GM21390 (cell line): ENCODE data around the gene RXFP3.
"Not testable (repeated sequence)": the region's sequence is repeated elsewhere in the genome, so short reads cannot be mapped to it uniquely, and the experiment has no call there.

Source experiments
- ATAC-seq: cut with Tn5 transposase; IDR thresholded peaks from one replicate; pipeline ENCODE4 v1.9.1; 2021; ENCODE audit not compliant: unreplicated experiment

Gene RXFP3

DNA sequence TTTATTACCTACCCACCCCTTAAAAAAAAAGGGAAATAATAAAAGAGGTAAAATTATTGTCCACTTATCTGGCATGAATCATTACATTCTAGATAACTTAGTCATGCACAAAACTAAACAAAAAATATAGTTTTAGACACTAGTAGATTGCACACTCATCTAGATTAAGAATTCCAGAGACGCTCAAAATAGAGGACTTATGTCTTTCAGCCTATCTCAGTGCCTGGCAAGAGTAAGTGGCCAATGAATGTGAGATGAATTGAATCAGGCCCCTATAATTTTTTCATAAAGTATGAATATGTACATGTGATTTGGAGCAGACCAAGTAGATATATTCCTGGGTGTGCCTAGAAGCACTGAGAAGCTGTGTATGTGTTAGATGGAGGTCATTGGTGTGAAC lies 2.0 kb upstream of the RXFP3 start:
- ATAC-seq: peak; percentile 30

DNA sequence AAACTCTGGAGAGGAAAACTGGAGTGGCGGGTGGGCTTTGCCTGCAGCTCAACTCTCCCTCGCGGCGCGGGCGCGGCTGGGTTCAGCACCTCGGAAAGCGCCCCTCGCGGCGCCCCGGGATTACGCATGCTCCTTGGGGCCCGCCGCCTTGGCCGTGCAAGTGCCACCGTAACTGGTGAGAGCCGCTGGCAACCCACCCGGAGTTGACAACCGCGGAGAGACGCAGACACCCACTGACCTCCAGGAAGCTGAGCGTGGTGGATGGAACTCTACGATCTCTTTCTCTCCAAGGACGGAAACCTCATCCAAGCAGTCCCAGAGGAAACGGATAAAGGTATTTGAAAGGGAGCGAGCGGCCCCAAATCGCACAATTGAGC lies 194 bp upstream of the RXFP3 start:
- ATAC-seq: no peak

DNA sequence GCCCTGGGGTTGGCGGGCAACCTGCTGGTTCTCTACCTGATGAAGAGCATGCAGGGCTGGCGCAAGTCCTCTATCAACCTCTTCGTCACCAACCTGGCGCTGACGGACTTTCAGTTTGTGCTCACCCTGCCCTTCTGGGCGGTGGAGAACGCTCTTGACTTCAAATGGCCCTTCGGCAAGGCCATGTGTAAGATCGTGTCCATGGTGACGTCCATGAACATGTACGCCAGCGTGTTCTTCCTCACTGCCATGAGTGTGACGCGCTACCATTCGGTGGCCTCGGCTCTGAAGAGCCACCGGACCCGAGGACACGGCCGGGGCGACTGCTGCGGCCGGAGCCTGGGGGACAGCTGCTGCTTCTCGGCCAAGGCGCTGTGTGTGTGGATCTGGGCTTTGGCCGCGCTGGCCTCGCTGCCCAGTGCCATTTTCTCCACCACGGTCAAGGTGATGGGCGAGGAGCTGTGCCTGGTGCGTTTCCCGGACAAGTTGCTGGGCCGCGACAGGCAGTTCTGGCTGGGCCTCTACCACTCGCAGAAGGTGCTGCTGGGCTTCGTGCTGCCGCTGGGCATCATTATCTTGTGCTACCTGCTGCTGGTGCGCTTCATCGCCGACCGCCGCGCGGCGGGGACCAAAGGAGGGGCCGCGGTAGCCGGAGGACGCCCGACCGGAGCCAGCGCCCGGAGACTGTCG lies 976 bp downstream of the RXFP3 start:
- ATAC-seq: no peak

DNA sequence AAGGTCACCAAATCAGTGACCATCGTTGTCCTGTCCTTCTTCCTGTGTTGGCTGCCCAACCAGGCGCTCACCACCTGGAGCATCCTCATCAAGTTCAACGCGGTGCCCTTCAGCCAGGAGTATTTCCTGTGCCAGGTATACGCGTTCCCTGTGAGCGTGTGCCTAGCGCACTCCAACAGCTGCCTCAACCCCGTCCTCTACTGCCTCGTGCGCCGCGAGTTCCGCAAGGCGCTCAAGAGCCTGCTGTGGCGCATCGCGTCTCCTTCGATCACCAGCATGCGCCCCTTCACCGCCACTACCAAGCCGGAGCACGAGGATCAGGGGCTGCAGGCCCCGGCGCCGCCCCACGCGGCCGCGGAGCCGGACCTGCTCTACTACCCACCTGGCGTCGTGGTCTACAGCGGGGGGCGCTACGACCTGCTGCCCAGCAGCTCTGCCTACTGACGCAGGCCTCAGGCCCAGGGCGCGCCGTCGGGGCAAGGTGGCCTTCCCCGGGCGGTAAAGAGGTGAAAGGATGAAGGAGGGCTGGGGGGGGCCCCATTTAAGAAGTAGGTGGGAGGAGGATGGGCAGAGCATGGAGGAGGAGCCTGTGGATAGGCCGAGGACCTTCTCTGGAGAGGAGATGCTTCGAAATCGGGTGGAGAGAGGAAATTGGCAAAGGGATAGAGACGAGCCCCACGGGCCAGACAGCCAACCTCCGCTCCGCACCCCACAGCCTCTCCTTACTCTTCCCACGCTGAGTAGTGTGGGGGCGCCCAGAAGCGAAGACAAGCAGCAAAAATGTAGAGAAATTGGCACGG lies 1.7 kb downstream of the RXFP3 start:
- no peak for ATAC-seq

DNA sequence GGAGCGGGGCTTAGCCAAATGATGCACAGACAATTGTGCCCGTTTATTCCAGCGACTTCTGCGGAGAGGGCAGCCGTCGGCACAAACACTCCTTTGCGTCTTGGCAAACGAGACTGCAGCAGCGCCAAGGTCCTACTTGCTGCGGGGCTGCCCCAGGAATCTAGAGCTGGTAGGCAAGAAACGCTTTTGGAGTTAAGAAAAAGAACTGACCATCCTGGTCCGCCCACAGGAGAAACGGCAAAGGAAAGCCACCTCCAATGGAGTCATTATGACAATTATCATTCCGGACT lies 2.3 kb downstream of the RXFP3 start:
- ATAC-seq: no peak

DNA sequence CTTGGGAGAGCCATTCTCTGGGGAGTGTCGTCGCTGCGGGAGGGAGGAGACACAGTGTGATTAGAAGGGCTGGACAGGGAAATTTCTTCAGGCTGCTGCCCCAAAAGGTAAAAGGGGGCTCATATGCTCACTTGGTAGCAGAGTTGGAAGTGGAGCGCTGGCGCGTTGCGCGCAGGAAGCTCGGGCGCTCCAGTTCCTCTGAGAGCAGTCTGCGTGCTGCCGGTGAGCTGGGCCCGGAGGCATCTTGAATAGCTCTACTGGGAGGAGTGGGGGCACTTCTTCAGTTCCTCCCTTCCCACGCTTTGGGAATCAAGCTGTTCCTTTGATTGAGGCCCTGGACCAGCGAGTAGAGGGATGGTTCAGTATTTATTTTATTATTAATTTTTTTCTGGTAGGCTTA lies 2.7 kb downstream of the RXFP3 start:
- no peak for ATAC-seq

DNA sequence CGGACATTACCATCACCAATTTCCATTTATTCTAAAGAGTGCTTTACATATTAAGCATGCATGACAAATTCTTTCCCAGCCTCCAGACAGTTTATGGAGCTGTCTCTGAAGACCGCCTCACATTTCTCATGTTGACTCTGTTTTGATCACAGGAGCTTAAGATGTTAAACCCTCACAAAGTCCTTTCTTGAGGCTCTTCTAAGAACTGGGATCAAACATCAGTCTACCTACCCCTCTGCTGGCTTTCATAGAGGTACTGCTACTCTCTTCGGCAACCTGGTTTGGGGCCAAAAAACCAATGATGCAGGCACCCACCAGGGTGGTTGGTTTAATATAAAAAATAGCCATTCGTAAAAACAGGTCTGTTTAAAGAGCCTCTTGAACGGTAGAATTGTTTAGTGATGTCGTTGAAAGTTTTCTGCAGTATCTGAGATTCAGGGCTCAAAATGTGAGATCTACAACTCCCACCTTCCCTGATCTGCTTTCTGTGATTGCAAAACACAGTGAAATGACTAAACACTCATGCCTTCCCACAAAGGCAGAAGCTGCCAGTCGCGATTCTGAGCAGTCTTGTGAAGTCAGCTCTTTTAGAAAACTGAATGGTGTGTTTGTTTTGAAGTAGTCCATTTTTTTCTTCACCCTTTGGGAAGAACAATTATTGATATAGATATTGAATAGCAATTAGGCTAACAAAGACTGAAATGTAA lies 3.5 kb downstream of the RXFP3 start:
- ATAC-seq: no peak

DNA sequence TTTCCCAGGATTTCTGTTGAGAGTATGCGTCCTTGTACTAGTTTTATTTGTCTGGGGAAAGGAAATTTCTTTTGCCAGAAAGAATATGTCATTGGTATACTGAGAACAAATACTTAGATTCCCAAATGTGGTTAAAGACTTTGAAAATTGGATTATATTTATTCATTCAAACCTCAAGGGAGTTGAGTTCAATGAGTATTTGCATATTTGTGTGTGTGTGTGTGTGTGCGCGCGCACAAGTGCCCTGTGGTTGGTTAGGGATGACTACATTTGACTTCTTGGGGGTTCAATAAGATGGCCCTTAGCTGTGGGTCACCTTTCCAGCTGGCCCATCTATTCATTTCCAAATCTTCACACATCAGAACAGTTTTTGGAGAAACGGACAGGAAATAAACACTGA lies 4.9 kb downstream of the RXFP3 start:
- ATAC-seq: no peak

DNA sequence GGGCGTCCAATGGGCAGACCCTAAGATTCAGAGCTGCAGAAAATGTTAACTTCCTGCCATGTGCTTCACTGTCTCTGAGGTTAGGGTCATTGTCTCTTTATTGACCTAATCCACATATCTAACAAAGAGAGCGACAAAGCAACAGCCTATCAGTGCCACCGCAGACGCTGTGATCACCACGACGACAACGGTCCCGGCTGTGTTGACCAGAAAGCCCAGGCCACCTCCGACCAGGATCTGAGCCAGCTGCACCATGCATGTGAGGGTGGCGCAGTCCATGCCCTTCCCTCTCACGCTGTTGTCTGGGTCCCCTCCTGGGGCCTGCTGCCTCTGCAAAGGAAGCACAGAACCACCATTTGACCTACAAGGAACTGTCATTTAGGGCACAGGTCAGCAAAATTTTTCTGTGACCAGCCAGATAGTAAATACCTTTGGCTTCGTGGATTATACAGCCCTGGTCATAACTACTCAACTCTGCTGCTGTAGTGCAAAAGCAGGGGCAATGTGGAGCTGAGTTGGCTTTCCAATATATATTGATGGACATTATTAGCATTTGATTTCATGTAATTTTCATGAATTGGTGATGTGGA lies 8.5 kb downstream of the RXFP3 start:
- no peak for ATAC-seq

DNA sequence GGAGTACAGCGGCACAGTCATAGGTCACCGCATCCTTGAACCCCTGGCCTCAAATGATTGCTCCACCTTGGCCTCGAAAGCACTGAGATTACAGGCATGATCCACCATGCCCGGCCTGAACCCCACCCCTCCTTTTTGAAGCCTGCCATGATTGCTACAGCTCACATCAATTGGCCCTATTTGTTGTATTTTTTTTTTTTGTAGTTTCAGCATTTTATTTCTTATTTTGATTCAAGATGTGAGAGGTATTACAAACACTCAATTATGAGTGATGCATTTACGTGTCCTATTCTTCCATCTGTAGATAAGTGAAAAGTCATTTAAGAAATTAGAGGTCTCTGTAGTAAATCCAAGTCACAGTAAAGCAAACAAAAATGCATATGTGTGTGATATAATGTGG lies 16.0 kb downstream of the RXFP3 start:
- not testable (repeated sequence) for ATAC-seq

DNA sequence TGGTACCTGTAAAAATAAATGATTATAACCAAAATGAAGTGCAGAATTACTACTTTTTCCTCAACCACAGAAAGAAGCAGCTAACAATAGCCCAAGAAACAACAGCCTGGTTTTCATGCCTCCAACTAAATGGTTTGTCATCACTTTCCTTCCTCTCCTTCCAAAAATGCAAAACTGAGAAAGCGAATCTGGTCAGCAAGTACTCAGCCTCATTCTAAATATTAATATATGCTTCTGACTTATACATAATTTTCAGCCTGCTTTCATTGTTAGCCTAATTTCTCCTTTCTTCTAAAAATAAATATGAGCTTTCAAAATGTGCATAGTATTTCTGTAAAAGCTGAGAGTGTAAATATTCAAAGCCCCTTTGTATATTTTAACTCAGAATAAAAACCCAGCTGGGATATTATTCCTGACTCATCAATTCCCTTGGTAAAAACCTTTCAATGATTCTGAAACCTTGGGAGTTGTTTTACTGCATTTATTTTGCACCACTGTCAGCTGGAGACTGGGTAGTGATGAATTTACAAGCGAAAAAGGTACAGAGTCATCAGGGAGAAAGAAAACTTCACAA lies 21.5 kb downstream of the RXFP3 start:
- ATAC-seq: no peak

DNA sequence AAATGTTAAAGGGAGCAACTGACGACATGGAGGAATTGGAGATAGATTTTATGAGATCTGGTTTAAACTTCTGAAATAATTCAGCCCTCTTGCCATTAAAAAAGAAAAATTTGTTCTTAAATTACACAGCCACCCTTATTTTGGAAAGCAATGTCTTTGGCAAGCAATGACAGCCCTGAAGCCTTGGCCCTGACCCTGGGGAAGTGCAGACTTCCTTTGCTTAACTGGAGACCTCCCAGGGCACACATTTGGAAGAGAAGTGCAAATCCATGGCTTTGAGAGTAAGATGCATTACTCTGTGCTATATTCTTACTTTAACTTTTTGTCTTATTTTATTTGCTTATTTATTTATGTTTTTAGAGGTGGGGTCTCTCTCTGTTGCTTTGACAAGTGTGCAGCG lies 22.0 kb downstream of the RXFP3 start:
- ATAC-seq: no peak

DNA sequence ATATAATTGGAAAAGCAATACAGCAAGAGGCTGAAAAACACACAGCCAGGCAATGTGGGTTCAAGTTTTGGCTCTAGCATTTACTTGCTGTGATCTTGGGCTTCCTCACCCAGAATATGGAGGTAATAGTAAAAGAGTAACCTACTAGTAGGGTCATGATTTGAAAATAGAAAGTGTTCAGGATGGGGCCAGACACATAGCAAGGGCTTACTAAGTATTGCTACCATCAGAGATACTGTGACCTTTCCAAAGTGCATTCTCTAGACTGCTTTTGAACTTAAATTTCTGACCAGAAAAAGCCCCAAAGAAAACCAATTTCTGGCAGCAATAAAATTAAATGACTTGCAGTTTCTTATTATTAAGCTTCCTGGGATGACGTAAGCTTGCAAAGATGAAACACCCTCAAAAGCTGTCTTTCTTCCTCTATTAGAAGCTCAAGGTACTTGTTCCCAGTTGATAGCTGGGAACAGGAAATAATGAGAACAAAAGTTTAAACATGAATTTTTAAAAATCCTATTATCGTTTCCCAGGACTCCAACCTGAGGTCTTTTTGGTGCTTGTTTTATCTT lies 28.0 kb downstream of the RXFP3 start:
- ATAC-seq: no peak

DNA sequence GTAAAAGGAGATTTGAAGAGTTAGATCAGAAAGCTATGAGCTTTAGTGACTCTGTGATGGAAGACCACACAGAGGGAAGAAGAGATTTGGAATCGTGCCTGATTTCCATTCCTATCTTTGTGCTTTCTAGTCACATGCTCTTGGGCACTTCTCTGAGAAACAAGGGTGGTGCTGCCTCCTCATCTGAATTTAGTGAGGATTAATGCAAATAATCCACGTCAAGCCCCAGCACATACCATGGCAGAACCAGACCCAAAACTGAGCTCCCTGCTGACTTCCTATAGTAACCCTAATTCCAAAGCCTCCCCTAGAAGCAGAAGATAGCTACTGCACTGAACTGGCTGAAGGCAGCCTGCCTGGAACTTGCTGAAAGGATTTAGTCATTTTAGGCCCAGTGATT lies 30.6 kb downstream of the RXFP3 start:
- no peak for ATAC-seq

DNA sequence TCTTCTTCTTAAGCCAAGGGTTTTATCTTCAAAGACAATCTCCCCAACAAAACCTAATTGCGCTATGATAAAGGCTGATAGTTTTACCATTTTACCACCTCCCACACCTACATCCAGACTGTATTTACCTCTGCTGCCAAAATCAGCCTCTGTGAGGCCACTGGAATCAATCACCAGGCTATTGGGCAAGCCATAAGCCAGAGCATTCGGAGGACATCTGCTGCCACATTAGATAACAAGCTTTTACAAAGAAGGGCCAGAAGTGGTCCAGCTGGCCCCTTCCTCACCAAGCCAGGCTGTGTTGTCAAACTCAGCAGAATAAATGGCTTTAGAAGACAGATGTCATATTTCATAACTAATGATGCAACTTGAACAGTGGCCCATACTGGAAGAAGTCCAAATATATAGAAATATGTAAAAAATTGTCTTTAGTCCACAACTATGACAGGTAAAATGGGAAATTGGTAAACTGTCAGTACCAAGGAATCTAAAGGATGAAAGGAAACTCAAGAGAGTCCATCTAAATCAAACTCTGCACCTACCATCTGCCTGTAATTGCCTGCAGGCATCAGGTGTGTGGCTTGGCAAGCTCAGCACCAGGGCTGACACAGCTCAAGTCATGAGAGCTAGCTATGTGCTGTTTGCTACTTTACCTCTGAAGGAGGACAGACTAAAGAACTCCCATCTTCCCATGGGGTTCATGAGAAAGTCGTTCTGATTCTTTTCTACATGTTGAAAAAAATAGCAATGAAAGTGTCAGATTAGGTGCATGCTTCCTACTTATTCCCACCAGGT lies 32.2 kb downstream of the RXFP3 start:
- no peak for ATAC-seq

DNA sequence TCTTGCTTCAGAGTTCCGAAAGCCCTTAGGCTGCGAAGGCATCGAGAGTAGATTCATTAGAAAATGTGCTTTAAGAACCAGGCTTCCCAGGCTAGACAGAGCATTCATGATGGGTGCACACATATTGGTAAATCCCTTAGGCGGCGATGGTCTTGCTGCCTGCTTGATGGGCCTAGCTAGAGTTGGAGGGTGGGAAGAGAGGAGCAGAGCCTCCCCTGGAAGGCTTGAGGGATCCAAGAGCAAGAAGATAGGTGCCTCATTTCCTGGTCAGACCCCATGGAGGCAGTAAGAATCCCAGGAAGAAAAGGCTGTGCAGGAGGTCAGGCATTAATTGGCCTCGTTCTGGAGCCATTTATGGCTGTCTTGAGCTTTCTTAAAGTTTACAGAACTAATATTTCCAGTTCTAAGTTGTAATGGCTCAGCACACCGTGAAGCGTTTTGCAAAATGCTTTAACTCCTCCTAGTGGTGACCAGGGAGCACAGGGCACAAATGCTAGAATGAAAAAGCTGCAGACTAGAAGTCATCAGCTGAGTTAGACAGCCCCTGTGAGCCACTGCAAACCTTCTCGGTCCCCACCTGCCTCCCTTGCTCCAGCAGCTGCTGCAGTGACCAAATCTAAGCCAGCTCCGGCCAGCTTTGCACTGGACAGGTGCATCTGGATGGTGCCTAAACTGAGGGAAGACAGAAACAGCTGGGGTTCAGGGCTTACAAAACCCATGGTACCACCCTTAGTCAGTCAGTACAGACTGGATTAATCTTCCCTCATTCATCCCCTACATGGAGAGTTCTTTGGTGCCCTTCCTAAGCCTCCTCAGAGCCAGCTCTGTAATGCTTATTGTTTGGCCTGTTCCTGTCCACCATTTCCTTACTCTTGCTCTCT lies 33.6 kb downstream of the RXFP3 start:
- peak; percentile 68 for ATAC-seq

DNA sequence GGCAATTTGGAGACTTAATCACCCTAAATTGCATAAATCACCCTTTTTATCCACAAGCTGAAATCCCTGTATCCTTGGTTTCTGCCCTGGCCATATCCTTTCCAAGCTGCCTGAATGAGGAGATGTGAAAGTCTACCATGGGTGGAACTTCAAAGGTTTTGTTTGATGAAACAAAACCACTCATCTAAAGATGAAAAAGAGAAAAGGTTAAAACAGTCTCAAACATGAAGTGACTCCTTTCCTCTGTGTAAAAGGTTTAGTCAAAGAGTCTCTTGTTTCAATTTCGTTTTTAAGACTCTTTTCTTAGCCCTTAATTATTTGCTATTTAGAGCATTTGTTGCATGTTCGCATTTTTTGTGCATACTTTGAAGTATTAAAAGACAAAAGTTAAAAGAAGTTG lies 37.1 kb downstream of the RXFP3 start:
- ATAC-seq: peak; percentile 66

DNA sequence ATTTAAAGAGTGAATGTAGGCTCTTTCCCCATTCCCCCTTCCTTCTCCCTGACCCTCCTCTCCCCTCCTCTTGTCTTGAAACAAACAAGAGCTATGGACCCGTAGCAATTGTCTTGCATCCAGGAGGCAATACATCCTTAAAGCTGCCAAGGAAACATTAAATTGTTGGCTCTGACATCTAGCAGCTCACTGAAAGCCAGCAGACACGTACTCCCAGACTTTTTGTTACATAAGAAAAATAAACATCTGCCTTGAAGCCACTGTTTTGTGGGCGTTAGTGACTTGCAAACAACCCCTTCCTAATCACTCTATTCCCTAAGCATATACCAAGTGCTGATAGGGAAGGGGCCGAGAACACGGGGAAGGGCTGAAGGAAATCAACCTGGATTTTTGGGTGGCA lies 39.7 kb downstream of the RXFP3 start:
- no peak for ATAC-seq

DNA sequence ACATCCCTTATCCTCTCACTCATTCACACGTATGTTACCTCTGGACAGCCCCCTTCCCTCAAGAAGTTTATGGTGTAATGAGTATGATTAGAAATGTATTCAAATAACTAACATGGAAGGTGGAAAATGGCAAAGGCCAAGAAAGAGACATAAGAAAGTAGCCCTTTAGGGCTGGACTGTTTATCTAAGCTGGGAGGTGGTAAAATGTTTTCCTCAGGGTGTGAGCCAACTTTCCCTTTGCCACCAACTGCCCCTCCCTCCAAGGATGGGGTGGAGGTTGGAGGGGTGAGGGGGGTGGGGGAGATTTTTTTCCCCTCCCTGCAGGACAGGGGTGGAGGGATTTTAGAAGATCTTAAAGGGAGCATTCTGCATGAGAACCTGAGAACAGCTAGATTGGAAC lies 40.1 kb downstream of the RXFP3 start:
- ATAC-seq: no peak

DNA sequence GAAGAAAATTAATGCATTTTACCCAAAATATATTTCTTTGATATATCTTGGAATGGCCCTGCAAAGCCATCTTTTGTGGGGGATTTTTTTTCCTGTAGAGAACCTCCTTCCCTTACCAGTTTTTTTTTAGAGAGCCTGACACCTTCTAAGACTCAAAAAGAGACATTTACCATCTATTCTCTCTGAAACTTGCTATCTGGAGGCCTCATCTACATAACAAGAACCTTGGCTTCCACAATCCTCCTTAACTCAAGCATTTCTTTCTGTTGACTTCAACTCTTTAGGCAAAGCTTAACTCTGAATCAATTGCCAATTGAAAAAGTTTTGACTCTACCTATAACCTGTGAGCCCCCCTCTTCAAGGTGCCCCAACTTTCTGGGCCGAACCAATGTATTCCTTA lies 42.1 kb downstream of the RXFP3 start:
- ATAC-seq: no peak
